ENCODE data around the gene TSSC4.

Gene TSSC4

DNA sequence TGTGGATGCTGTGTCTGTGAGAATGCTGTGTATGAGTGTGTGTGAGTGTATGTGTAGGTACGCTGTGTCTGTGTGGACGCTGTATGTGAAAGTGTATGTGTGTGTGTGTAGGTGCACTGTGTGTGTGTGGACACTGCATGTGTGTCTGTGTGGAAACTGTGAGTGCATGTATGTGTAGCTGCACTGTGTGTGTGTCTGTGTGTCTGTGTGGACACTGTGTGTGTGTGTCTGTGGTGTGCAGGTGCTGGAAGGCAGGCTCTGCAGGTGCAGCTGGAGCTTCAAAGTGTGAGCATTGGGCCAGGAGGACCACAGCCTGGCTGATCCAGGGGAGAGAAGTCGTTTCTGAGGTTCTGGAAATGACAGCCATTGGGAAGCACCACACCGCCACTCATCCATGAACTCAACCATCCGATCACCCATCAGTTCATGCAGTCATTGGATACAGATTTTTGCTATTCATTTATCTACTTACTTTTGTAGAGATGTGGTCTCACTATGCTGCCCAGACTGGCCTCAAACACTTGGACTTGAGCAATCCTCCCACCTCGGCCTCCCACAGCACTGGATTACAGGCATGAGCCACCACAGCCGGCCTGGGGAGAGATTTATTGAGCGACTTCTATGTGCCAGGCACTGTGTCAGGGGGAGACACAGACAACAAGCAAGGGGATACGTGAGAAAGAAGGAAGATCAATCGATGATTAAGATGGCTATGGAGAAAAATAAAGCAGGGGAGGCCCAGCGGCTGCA lies 34.1 kb downstream of the TSSC4 start:
- DNase-seq (ENCODE audit: low read depth) = no peak

DNA sequence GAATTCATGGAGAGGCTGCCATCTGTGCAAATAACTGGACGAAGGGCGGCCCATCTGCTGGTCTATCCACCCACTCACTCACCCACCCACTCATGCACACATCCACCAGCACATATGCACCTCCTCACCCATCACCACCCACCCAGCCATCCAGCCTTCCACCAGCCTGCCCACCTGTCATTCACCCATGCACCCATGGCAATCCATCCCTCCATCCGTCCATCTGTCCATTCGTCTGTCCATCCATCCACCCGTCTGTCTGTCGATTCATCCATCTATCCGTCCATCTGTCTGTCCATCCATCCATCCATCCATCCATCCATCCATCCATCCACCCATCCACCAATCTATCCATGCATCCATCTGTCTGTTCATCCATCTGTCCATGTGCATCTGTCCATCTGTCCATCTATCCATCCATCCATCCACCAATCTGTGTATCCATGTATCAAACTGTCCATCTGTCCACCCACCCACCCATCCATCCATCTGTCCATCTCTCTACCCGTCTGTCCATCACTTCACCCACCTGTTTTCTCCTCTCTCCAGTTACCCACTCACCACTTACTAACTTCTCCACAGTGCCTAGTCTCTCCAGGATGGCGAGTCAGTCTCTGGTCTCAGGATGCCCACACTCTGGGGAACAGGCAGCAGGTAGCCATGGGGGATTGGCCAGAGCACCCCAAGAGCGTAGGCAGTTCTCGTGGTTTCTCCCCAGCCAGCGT lies 34.9 kb downstream of the TSSC4 start:
- no peak for DNase-seq (ENCODE audit: low read depth)

DNA sequence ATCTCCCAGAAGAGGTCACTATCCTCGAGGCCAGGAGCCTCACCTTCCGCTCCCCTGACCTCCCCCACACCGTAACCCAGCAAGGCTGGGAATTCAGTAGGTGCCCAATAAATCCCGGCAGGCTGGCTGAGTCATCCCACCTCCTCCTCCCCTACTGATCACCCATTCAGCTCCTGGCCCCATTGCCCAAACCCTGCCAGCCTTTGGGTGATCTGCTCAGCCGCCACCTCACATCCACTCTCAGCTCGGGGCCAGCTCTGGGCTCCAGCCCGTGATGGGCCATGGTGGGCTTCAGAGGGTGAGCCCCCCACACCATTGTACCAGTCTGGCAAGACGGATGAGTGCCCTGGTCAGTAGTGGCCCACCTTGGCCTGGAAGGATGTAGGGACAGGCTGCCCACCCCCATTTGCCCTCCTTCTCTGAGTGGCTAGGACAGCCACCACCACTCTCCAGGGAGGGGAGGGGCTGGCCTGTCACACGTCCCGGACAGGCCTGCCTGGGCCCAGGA lies 35.5 kb downstream of the TSSC4 start:
- DNase-seq (ENCODE audit: low read depth) = no peak

DNA sequence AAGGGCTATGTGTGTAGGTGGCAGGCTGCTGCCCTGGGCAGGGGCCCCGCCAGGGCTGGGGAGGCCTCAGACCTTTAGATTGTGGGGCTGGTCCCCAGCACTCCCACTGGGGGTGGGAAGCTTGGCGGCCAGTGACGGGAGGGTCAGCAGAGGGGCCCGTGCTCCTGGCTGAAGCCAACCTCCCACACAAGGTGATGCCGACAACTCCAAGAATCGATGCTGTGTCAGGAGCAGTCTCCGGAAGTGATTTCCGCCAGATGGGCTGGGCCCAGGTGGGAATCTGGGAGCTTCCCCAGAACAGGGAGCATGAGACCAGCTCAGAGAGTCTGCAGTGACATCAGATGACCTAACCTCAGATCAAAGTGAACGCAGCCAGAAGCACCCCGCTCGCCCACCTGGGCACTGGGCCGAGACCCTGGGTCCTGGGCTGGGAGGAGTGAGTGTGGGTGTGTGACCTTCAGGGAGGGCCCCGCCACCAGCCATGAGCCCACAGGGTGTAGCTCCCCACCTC lies 36.0 kb downstream of the TSSC4 start:
- DNase-seq (ENCODE audit: low read depth) = no peak

DNA sequence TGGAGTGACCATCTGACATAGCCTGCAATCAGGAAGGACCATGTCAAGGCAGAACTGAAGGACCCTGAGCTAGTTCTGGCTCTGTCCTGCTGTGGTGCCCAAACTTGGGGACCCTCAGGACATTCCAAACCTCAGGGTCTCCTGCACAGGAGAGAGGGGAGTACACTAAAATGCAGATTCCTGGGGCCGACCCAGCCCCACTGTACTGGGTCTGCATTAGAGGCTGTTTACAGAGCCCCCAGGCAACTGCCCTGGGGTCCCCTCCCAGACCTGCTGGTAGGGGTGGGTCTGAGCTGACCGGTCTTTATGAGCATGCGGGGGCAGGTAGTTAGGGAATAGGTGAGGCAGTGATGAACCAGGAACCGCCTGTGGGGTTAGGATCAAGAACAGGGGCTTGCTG lies 37.0 kb downstream of the TSSC4 start:
- no peak for DNase-seq (ENCODE audit: low read depth)

DNA sequence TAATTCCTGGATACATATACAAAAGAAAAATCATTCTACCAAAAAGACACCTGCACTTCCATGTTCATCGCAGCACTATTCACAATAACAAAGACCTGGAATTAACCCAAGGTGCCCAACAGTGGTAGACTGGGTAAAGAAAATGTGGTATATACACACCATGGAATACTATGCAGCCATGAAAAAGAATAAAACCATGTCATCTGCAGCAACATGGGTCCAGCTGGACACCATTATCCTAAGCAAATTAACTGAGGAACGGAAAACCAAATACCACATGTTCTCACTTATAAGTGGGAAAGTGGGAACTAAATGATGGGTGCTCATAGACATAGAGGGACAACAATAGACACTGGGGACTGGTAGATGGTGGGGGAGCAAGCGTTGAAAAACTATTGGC lies 39.3 kb downstream of the TSSC4 start:
- no peak for DNase-seq (ENCODE audit: low read depth)

DNA sequence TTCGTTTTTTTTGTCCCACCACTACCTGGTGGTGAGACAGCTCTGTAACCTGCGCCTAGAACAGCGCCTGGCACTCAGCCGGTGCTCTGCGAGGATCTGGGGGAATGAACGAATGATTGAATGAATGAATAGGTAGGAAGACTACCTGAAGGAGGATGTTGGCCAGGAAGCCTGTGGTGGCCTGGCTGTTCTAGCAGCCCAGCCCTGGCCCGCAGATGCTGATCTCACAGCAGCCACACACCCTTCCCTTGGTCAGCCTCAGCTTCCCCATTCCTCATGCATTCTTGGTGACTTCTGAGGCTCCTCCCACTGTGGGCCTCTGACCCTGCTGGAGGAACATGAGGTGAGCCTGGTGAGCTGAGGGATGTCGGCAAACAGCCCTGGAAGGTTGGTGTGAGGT lies 40.1 kb downstream of the TSSC4 start:
- DNase-seq (ENCODE audit: low read depth) = no peak

DNA sequence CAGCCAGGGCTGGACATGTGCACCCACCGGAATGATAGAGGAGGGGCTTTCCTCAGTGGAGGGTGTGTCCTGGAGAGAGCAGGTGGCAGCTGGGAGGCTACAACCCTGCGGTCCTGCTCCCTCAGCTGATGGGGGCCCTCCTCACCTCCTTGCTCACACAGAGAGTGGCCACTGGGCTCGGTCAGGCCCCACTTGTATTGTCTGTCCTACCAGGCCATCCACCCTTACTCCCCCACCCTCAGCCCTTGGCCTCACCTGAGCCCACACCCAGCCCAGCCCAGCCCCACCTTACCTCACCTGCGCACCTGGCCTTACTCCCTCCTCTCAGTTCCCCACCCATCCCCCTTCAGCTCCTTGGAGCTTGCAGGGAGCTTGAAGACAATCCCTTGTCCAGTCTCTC lies 40.6 kb downstream of the TSSC4 start:
- no peak for DNase-seq (ENCODE audit: low read depth)

DNA sequence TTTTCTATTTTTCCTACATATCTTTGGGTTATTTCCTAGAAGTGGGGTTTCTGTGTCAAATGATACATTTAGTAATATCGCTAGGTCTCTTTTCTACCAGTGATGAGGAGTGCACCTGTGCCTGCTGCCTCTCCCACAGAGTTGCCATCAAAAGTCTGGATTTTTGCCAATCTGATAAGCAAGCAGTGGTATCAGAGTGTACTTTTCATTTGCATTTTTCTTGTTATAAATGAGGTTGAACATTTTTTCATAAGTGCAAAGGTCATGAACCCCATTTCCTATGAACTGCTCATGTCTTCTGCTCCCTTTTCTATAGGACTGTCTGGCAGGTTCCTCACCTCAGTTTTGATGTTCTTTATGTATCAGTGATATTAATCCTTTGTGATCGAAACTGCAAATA lies 42.0 kb downstream of the TSSC4 start:
- DNase-seq (ENCODE audit: low read depth) = no peak

DNA sequence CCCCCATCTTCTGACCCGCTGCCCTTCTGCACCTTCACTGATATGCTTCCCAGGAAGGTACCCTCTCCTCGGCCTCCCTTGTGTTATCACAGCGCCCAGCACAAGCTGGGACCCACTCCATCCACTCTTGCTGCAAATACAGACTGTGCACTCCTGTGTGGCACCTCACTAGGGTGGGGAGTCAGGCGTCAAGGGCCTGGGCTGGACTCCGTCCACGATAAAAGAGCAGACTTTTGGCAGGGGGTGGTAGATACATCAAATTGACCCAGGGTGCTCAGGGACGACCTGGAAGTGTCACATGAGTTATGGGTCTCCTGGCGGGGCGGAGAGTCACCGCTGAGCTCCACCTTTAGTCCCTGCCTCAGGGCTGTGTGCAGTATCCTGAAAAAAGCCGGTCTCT lies 42.9 kb downstream of the TSSC4 start:
- no peak for DNase-seq (ENCODE audit: low read depth)

DNA sequence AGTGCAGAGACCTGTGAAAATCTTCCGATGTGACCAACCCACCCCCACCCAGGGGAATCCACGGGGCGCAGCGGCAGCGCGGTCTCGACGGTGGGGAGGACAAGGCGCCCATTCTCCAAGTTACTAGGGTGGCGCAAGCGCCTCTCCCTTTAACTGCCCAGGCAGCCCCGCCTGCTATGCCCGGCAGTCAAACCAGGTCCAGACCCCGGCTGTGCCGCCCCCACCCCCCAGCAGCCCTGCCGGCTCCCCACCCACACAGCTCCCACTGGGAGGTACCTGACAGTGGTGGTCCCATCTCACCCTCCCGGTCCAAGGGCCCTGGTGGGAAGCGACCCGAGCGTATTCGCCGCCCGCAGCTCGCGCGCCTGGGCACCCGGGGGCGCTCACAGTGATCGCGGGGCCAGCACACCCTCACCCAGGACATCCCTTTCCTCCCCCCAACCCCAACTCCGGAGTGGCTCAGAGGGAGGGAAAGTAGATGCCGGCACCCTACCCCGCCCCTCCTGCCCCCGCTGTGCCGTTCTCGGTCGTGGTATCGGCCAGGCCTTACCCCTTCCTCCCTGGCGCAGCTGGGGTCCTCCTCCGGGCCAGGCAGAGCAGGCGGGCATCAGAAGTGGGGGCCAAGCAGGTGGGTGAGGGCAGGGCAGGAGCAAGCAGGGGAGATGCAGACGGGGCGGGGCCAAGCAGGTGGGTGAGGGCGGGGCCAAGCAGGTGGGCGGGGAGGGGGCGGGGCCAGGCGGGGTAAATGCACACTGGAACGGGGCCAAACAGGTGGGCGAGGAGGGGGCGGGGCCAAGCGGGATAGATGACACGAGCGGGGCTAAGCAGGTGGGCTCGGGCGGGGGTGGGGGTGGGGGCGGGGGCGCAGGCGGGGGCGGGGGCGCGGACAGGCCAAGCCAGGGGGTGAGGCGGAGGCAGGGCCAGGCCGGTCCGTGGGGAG lies 43.6 kb downstream of the TSSC4 start, which contains the start of gene TRPM5:
Gene TRPM5, minus strand, starts transcription at position 634 of the 940 bp plus-strand sequence. CDS start 21,478 bp downstream, outside the sequence.
- DNase-seq (ENCODE audit: low read depth) = no peak

DNA sequence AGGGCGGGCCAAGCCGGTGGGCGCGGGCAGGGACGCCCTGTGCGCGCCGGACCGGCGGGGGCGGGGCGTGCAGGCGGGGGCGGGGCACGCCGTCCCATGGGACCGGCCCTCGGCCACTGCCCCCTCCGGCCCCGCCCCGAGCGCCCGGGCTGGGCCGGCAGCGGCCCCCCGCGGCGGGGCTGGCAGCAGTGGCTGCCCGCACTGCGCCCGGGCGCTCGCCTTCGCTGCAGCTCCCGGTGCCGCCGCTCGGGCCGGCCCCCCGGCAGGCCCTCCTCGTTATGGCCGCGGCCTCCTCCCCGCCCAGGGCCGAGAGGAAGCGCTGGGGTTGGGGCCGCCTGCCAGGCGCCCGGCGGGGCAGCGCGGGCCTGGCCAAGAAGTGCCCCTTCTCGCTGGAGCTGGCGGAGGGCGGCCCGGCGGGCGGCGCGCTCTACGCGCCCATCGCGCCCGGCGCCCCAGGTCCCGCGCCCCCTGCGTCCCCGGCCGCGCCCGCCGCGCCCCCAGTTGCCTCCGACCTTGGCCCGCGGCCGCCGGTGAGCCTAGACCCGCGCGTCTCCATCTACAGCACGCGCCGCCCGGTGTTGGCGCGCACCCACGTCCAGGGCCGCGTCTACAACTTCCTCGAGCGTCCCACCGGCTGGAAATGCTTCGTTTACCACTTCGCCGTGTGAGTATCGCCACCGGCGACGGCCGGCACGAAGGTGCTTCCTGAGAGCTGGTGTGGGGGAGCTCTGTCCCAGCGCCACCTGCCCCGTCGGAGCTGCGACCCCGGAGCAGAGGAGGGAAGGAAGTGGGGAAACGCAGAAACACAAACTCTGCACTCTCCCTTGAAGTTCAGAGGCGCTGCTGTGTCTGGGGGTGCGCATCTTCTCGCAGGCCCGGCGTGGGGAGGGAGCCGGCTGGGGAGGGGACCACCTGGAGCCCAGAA lies 44.5 kb downstream of the TSSC4 start, which contains the start of gene KCNQ1:
Gene KCNQ1, plus strand, starts transcription at position 188 of the 925 bp plus-strand sequence. Its CDS starts 91 bp downstream, at position 279.
- DNase-seq (ENCODE audit: low read depth) = no peak

DNA sequence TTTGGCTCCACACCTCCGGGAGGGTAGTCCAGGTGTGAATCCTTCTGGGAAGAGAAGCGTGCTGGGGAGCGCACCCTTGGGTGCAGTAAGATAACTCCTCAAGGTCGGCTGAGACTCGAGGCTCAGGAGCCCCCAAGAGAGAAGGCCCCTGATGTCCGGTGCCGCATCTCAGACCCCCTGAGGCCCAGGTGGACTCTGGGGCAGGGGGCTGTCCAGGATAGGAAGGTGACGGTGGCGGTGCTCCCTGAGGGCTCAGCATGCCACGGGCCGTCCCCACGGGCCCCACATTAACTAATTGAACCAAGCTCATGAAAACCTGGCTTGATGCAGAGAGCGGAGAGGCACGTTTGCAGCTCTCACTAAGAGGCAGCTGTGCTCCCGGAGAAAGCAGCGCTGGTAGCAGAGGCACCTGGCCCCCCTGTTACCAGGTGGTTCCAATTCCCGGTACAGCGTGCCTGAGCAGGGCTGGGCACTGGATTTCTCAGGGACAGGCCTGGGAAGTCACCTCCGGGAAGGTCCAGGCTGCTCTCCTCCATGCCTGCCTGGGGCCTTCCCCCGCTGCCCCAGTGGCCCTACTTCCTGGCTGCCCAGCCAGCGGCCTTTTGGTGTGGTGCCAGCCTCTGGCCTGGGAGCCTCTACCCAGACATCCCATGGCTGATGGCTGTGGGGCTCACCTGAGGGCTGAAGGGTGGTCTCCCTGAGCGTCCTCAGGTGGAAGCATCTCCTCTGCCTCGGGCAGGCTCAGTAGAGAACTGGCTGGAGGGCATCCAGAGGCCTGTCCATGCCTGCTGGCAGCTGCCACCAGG lies 45.4 kb downstream of the TSSC4 start:
- no peak for DNase-seq (ENCODE audit: low read depth)

DNA sequence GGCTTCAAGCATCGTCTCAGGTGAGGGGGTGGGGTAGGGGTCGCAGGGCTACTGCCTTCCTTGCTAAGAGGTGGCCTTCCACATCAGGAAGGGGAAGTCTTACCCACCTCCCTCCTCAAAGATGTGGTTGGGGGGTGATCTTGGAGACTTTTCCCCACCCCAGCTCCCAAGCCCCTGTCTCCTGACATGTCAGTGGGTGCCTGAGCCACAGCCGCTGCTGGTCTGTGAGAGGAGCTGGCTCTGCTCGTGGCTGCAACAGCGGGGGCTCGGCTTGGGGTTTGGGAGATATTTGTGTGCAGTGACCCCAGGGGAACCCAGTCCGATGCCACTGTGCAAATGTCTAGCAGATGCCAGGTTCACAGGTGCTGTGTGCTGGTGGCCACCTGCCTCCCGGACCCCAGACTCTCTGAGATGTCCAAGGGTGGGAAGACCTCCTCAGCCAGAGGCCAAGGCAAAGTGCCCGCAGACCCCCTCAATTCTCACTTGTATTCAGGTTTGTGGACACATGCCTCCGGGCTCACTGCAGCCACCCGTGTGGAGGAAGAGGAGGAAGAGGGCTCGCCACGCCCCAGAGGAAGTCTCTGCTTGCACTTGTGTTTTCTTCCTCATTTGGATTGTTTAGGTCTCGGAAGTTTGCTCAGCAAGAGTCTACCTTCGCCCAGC lies 46.2 kb downstream of the TSSC4 start:
- no peak for DNase-seq (ENCODE audit: low read depth)

DNA sequence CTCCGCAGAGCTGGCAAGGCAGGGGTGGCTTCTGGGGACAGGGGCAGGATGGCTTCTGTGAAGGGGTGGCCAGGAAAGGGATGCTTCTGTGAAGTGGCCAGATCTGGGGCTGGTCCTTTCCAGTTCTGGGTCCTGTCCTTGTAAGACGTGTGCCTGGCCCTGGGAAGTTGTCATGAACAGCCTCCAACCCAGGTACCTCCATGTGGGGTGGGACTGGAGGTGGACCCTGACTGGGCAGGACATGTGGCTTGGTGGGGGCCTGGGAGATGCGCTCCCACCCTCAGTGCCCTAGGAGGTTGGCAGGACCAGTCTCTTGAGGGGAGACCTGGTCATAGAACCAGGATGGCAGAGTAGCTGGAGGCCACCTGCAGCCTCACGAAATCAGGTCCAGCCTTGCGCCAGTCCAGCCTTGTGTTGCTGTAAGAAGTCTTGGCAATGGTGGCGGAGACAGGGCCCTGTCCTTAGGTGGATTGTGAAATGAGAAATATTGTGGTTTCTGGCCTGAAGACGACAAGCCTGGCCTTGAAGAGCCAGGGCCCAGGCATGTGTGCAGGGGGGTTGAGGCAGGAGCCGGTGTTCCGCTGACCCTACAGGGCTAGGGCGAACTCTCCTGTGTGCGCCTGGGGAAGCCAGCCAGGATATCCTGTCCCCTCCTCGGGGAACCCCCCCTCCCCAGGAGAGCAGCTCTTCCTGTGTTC lies 46.9 kb downstream of the TSSC4 start:
- no peak for DNase-seq (ENCODE audit: low read depth)

DNA sequence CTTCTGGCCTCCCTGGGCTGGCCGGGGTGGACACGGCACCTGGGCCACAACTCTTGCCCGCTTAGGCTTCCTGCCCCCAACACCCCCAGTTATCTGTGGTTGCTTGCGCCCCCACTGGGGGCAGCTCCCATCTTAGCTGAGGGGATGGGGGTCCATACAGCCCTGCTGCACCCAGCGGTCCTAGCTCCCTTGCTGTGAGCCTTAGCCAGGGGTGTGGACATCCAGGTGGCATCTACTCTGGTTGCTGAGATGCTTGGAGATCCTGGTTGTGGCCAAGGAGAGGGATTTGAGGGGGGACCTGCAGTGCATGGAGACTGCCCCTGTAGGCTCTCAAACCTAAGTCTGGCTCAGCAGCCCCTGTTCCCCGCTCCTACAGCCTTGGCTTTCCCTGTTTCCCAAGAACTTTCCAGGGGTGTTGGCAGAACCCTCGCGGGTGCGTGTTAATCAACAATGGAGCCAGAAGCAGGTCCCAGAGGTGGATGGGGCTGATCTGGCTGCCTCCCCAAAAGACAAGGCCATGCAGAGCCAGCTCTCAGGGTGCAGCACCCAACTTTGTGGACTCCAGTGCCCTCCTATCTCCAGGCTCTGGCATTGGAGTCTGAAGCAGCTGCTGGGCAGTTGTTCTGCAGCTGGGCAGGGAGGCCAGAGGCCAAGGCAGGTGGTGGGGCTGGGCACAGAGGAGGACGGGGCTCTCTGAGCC lies 47.6 kb downstream of the TSSC4 start:
- no peak for DNase-seq (ENCODE audit: low read depth)

DNA sequence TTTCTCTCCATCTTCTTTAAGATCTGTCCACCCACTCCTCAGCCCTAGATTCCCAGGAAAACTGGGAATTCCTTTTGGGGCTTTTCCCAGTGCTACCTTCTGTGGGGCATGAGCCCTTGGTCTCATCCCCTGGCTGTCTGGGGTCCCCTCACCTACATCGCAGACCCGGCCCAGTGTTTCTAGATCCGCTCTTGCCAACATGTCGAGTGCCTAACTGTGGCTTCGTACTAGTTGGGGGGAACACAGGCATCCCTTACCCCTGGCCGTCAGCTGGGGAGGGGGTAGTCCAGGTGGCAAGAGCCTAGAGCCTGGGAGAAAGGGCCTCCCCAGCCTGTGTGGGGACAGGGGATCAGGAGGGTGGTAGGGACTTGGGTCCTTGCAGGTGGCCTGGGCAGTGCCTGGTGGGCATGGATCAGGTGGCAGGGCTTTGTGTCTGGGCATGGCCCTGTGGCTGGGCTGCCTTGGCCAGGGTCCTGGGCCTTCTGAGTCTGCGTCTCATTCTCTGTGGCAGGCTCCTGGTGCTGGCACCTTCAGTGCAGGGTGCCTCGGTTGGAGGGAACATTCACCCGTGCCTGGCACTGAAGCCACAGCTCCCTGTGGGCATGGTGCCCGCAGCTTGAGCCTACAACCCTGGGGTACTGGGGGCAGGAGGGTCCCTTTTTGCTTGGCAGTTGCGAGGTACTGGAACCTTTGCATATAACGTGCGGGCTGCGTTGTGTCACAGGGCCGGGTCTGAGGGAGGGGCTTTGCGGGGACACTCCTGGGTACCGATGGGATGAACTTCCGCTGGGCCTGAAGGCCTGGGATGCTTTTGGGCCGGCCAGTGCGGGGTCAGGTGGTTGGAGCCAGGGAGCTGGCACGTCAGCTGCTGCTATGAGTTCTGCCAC lies 48.4 kb downstream of the TSSC4 start:
- no peak for DNase-seq (ENCODE audit: low read depth)

Measured in HS-5 (cell line).